Activated T-cell treated with anti-CD3 and anti-CD28 coated beads, Interleukin-2, amount 50 U/mL, for 48 hours (primary cell): ENCODE measurements around the gene ZNF579.
"Not testable (repeated sequence)": the region's sequence is repeated elsewhere in the genome, so short reads cannot be mapped to it uniquely, and the experiment has no call there.

Source experiments
- DNase-seq, 2 experiments: peaks; one replicate each; pipeline ENCODE4 v3.0.0-alpha.2; 2020

The ZNF579 gene

DNA sequence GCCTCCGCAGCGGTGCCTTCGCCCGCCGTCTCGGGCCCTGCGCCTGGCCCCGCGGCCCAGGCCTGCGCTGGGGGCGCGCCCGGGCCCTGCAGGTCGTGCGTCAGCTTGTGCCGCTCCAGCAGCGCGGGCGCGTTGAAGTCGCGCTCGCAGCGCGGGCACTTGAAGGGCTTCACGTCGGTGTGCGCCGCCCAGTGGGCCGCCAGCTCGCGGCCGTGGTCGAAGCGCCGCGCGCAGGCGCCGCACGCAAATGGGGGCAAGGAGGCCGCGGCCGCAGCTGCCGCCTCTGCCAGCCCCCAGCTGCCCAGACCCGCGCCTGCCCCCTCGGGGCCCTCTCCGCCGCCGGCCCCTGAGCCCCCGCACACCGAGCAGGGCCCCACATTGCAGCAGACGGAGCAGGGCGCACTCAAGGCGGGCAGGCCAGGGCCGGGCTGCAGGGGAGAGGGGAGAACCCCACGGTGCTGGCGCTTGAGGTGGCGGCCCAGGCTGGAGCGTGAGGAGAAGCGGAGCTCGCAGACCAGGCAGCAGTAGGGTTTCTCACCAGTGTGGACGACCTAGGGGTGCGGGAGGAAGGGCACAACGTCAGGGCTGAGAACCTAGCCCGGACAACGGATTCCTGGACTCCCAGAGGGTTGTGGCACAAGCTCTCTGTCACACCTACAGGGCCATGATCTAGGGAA lies 12.6 kb upstream of the ZNF579 start:
- no peak for DNase-seq

DNA sequence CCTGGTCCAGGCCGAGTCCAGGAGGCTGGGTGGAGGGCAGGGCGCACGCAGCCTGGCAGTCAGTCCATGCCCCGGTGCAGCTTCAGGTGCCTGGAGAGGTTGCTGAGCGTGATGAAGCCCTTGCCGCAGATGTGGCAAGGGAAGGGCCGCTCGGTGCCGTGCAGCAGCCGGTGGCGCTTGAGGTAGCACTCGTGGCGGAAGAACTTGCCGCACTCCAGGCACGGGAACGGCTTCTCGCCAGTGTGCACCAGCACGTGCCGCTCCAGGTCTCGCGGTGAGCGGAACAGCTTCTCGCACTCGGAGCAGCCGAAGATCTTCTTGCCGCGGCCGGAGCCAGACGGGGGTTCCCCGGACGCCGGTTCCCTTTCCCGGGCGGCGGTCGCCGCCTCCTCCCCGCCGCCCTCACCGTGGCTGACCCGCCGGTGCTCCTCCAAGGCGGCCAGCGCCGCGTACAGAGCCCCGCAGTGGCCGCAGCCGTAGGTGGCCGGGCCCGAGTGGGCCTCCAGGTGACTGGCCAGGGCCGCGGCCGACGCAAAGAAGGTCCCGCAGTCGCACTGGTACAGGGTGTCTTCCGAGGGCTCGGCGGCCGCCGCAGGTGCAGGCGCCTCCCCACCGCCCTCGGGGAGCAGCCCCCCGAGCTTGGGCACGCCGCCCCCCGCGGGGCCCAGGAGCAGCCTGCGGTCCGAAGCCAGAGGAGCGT lies 11.9 kb upstream of the ZNF579 start:
- no peak for DNase-seq

DNA sequence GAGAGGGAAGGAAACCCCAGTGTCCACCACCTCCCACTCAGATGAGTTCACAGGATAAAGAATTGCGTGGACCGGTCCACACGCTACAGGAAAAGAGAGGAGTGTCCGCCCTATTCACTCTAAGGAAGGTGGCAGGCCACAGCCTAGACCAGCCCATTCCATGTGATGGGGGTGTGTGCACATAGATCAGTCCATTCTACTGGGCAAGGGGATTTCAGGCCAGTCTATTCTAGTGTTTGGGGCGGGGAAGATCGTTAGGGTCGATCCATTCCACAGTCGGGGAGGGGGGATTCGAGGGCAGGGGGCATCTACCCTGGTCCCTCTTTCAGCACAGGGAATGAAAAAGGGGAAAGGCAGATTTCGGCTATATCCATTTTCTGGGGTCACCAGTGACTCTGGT lies 10.9 kb upstream of the ZNF579 start:
- DNase-seq, result no peak

DNA sequence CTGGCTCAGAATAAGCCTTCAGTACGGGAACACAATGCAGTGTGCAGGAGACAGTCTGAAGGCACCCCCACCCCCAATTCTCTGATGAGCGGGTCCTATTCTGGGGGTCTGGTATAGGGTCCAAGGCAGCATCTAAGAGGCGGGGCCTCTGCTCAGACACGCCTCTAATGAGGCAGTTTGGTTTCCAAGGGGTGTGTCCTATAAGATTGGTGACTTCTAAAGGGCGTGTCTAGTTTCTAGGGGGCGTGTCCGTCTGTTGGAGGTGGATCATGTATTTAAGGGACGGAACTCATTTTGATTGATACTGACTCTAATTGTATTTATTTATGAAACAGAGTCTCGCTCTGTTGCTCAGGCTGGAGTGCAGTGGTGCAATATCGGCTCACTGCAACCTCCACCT lies 10.0 kb upstream of the ZNF579 start:
- peak; percentile 43 to 55 for DNase-seq

DNA sequence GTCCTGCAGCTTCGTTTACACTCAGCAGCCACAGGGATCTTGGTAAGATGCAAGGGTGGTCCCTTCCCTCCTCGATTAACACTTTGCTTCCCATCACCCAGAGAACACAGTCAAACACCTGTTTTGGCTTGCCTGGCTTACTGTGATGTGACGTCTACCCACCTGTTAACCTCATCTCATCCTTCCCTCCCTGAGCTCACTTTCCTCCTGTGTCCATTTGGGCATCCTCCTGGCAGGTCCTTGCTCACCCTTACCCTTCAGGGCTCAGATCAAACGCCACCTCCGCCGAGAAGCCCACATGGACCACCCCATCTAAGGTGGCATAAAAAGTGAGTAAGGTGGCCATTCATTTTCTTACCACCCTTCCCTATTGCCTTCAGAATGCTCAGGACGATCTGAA lies 9.5 kb upstream of the ZNF579 start:
- no peak for DNase-seq

DNA sequence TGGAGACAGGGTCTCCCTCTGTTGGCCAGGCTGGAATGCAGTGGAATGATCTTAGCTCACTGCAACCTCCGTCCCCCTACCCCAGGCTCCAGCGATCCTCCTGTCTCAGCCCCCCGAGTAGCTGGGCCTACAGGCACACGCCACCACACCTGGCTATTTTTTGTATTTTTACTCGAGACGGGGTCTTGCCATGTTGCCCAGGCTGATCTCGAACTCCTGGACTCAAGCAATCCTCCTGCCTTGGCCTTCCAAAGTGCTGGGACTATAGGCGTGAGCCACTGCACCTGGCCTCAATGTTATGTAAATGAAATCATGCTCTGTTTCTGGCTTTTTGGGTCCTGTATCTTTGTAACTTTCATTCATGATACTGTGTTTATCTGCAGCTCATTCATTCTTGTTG lies 8.1 kb upstream of the ZNF579 start:
- DNase-seq, result no peak

DNA sequence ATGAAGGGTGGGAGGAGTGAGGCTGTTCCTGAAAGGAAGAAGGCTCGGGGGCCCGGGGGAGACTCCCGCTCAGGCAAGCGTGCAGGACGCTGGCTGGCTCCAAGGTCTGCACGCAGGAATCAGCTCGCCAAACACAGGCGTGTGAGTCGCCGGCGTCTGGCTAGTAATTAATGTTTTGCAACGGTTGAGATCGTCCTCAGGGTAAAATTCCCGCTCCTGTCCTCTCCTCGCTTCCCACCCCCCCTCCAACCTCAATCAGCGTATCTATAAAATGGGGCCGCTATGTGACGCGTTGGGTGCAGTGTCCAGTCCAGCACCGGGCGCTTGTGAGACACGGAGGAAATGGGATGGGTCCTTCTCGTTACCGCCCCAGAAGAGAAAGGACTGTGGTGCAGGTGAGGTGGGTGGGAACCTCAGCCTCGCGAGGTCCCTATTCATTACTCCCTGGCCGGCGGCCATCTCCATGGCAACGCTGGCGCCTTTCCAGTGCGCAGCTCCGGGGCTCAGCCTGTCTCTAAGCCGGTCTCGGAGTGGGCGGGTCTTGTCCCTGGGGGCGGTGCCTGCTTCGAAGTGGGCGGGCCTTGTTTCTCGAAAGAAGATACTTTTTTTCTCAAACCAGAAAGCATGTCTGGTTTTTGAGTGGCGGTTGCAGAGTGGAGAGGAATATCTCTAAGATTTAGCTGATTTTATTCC lies 6.5 kb upstream of the ZNF579 start:
- peak; percentile 97 to 98 for DNase-seq

DNA sequence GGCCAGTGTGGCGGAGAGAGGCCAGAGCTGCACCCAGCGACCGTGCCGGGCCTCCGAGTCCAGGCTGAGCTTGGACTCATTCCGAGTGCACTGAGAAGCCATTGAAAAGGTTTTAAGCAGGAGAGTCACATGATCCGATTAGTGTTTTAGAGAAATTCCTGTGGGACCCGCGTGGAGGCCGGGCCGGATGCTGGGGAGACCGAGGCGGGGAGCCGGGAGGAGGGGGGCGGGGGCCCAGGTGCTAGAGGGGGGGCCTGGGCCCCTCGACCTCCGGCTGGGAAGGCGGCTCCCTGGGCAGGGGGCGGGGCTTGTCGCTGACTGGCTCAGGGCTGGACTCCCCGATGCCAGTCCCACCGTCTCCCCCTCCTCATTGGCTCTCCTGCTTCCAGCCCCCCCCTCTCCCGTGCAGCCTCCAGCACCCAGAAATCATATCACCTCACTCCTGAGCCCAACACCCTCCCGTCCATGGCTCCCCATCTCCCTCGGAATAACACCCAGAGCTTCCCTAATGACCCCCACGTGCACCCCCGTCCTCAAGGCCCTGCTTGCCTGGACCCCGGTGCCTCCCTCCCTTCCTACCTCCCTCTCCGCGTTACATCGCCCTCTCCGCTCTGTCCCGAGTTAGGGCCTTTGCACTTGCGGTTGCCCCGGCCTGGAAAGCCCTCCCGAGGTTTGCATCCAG lies 5.2 kb upstream of the ZNF579 start:
- peak; percentile 66 to 72 for DNase-seq

DNA sequence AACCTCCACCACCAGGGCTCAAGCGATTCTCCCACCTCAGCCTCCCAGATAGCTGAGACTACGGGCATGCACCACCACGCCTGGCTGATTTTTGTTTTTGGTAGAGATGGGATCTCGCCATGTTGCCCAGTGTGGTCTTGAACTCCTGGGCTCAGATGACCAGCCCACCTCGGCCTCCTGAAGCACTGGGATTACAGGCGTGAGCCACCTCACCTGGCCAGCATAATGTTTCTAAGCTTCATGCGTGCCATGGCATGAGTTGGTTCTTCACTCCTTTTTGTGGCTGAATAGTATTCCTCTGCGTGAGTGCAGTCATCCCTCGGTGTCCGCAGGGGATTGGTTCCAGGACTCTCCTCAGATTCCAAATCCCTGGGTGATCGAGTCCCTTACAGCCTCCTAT lies 4.2 kb upstream of the ZNF579 start:
- DNase-seq, result no peak

DNA sequence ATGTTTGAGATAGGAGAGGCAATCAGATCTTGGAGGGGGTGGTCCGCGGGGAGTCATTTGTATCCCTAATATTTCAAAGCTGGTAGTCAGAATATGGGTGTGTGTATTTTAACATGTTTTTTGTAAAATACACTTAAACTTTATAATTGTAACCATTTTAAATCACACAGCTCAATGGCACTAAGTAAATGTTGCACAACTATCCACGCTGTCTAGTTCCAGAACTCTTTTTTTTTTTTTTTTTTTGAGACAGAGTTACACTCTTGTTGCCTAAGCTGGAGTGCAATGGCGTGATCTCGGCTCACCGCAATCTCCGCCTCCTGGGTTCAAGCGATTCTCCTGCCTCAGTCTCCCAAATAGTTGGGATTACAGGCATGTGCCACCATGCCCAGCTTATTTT lies 3.2 kb upstream of the ZNF579 start:
- DNase-seq, result not testable (repeated sequence)

DNA sequence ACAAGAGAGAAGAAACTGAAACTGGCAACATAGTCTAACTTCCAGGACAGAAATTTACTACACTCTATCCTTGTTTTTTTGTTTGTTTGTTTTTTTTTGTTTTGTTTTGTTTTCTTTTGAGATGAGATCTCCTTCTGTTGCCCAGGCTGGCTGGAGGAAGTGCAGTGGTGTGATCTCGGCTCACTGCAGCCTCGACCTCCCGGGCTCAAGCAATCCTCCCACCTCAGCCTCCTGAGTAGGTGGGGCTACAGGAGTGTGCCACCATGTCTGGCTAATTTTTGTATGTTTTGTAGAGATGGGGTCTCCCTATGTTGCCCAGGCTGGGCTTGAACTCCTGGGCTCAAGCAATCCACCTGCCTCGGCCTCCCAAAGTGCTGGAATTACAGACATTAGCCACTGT lies 1.6 kb upstream of the ZNF579 start:
- not testable (repeated sequence) for DNase-seq

DNA sequence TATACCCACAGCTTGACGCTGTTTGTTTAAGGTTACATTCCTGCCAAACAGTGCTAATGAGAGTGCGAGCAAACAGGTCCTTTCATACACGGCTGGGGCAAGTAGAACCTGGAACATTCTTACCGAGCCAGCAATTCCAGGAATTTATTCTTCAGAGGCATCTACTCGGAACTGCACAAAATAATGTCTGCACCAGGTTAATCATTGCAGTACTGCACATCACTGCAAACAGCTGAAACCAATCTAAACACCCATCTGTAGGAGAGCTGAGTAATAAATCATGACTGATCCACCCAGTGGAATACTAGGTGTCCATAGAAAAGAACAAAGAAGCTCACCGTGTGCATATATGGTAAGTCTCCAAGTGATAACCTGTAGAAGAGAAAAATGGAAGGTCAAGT lies 1.2 kb upstream of the ZNF579 start:
- no peak for DNase-seq

DNA sequence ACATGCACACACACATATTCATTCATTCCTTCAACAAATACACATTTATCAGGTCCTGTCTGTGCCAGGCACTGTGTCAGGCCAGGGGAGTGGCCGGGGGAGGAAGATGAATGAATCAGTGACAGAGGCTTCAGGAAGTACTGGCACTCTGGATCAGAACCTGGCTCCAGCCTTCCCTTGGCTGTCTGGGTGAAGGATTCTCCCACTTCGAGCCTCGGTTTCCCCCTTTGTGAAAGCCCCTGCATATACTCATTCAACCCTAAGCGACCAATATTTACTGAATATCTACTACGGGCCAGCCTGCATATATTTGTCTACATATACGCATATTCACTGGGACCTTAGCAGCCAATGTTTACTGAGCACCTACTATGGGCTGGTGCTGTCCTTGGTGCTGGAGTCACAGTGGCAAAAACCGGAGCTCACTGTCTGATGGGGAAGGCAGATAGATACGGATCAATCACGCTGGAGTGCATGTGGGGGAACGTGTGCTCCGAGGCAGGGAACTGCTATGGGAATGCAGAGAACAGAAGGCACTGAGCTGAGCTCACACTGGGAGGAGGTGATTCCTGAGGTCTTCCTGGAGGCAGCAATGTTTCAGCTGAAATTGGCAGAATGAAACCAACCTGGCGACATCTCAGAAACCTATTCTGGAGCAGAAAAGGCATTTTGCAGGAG lies 636 bp upstream of the ZNF579 start:
- DNase-seq, result no peak

DNA sequence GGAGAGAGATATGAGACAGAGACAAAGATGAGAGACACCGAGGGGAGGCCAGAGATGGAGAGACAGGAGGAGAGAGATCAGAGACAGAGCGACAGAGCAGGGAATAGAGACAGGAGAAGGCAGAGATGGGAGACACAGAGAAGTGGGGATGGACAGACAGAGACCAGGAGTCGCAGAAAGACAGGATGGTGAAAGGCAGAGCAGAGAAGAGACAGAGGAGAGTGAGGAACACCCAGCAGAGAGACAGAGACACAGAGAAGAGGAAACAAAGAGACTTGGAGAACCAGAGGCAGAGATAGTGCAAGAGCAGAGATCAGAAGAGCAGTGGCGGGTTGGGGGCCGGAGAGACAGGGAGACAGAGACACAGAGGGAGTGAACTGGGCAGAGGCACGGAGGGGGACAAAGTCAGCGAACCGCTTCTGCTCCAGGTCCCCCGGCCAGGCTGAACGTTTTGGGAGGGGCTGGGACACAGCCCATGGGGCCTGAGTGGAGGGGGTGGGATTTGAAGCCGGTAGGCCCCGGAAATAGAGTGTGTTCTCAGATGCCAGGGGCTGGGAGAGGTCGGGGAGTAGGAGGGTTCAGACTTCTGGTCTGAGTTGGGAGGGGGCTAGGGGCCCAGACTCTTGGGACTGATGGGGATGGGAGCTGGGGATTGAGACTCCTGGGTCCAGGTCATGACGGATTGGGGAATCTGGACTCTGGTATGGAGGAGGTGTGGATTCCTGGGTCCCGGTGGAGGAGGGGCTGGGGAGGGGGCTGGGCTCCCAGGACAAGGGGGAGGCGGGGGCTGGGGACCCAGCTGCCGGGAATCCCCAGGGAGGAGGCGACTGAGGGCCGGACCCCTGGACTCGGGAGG lies 654 bp downstream of the ZNF579 start:
- DNase-seq, result peak in 1 of 2 experiments; percentile 37

DNA sequence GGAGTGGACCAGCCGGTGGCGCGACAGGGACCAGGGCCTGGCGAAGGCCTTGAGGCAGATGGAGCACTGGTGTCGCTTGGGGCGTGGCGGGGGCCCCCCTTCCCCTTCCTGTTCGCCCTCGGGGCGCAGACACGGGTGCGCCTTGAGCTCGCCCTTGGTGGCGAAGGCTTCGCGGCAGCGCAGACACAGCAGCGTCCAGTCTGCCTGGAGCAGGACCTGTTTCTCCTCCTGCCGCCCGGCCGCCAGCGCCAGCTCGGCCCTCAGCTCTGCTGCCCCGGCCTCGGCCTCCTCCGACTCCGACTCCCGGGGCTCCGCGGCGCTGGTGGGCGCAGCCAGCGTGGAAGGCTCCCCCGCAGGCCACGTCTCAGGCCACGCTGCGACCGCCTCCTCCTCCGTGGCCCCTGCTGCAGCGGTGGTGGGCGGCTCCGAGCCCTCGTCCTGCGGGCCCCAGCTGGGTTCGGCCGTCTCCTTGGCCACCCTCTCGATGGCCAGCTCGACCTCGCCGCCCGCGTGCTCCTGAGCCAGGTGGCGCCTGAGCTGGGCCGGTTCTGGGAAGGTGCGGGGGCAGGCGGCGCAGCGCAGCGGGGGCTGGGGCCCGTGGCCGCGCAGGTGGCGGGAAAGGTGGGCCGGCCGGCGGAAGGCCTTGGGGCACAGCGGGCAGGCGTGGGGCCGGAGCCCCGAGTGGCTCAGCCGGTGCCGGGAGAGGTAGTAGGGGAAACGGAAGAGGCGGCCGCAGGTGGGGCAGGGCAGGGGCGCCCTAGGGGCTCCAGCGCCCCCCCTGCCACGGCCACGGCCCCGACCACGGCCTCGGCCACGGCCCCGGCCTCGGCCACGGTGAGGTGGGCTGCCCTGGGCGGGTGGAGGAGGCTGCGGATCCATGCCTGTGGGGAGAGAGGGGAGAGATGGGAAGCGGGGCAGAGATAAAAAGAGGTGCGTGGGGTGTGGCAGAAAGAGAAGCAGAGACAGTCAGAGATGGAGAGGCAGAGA lies 1.6 kb downstream of the ZNF579 start:
- no peak for DNase-seq

DNA sequence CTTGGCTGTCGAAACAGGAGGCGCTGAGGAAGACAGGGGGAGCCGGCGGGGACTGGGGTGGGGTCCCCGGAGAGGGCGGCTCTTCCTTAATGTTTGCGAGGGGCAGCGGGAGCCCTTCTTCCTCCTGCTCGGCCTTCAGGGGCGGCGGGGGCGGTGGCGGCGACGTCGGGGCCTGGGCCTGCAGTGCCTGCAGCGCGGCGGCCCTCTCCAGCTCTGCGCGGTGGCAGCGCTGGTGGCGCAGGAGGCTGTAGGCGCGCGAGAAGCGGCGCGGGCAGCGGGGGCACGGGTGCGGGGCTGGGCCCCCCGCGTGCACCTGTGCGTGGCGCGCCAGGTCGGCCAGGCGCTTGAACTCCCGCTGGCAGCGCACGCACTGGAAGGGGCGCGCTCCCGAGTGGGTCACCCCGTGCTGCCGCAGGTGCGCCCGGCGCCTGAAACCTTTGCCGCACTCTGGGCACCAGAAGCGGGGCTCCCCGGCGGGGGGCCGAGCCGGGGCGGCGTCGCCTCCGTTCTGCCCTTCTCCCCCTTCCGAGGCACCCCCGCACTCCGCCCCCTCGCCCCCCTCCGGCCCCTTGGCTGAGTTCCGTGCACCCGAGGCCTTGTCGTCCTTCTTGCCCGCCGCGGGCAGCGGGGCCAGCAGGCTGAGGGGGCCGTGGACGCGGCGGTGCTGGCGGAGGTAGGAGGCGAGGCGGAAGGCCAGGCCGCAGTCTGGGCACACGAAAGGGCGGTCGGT lies 2.5 kb downstream of the ZNF579 start:
- no peak for DNase-seq

DNA sequence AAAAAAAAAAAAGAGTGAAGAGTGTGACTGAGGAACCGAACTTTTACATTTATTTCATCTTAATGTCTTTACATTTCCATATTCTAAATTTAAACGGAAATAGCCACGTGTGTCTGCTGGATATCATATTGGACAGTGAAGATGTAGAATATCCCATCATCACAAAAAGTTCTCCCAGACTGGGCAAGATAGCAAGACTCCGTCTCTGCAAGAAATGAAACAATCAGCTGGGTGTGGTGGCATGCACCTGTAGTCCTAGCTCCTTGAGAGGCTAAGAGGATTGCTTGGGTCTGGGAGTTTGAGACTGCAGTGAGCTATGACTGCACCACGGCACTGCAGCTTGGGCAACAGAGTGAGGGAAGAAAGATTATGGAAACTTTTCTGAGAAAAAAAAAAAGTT lies 3.9 kb downstream of the ZNF579 start:
- DNase-seq, result no peak

DNA sequence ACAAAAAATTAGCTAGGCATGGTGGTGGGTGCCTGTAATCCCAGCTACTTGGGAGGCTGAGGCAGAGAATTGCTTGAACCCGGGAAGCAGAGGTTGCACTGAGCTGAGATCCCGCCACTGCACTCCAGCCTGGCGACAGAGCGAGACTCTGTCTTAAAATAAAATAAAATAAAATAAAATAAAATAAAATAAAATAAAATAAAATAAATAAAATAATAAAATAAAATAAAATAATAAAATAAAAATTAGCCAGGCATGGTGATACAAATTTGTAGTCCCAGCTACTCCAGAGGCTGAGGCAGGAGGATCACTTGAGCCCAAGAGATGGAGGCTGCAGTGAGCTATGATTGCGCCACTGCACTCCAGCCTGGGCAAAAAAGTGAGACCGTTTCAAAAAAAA lies 6.7 kb downstream of the ZNF579 start:
- not testable (repeated sequence) for DNase-seq

DNA sequence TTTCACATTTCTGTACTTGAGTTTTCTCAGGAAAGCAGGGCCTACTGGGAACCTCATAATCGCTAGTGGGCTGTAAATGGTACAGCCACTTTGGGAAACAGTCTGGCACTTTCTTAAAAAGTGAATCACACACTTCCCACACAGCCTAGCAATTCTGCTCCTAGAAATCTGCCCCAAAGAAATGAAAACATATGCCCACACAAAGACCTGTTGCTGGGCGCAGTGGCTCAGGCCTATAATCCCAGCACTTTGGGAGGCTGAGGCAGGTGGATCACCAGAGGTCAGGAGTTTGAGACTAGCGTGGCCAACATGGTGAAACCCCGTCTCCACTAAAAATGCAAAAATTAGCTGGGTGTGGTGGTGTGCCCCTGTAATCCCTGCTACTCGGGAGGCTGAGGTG lies 11.2 kb downstream of the ZNF579 start:
- not testable (repeated sequence) for DNase-seq
